Adrenal gland (tissue), 5 donors: ENCODE data around the gene CIART.

Experiments used
- POLR2A ChIP-seq, 2 donors: fragments of 450-650 bp; IDR thresholded peaks; one replicate each; pipeline ENCODE4 v1.6.1; 2017; ENCODE audit warnings: antibody characterized with exemption in 2 of 2, mild to moderate bottlenecking in 2 of 2, moderate library complexity in 1 of 2
- TF ChIP-seq, protein P1 (sequence below), 6 experiments: fragments of 450-650 bp in 4 of 6; fragments of 200-600 bp in 2 of 6; sonication (generic) in 1 of 6; IDR thresholded peaks; 1 replicate in 5 of 6; 2 replicates in 1 of 6; pipeline versions ENCODE4 v1.5.1 to v1.8.0; 2016 to 2021; ENCODE audit warnings: antibody characterized with exemption in 6 of 6, mild to moderate bottlenecking in 2 of 6, moderate library complexity in 1 of 6
- donor health status: DM: no; HTN: no; CAD: no.

DNA sequence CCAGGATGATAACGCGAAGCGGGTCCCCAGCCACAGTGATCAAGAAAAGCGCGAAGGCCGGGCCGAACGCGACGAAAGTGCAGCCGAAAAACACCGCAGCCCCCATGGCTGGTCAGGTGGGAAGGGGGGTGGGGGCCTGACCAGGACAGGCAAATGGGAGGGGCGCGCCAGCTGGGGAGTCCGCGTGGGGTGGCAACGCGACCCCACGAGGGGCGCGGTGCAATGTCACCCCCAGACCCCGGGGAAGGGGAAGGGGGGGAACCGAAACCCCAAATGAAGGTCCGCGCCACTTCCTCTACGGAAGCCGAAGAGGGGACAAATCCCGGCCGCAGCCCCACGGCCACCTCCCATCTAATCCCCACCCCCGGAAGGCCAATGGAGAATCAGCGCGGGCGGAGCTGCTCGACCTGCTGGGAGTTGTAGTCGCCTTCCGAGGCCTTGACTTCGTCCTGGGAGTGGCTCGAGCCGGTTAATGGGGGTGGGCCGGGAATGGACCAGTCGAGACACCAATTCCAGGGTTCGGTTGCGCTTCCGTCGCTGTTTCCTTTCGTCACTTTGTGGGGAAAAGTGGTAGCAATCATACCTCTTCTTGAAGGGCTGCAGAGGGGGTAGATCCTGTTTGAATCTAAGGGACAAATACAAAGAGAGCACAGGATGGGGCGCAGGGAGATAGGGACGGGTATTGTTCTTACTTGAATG is 13.5 kb upstream of the CIART start, which contains the start of gene APH1A:
- TF ChIP-seq POLR2A (IDR thresholded peaks at IDR 0.05), result peak in 1 of 2 donors; percentile 79
- TF ChIP-seq, protein P1, sequence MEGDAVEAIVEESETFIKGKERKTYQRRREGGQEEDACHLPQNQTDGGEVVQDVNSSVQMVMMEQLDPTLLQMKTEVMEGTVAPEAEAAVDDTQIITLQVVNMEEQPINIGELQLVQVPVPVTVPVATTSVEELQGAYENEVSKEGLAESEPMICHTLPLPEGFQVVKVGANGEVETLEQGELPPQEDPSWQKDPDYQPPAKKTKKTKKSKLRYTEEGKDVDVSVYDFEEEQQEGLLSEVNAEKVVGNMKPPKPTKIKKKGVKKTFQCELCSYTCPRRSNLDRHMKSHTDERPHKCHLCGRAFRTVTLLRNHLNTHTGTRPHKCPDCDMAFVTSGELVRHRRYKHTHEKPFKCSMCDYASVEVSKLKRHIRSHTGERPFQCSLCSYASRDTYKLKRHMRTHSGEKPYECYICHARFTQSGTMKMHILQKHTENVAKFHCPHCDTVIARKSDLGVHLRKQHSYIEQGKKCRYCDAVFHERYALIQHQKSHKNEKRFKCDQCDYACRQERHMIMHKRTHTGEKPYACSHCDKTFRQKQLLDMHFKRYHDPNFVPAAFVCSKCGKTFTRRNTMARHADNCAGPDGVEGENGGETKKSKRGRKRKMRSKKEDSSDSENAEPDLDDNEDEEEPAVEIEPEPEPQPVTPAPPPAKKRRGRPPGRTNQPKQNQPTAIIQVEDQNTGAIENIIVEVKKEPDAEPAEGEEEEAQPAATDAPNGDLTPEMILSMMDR (IDR thresholded peaks at IDR 0.05), result no peak
